Measurements from ENCODE around the gene LAMC2. TPM values are rescaled to one million over a fixed set of nuclear protein-coding genes. Genes with fewer than 3 reads are reported as not detected.
A peak's percentile ranks its signal among the peaks of the same experiment; 100 is the strongest.

Gene LAMC2
- total RNA-seq, 4 donors from 2014 or later: 2.1 to 17.4 (median 4.4) TPM

GRCh38 chr1:183205196-183205781 lies 19.2 kb downstream of the LAMC2 start:
- Histone ChIP-seq H3K27ac (peak overlapping the region in 1 of 2 donors; percentile 49), H3K27me3 (no peaks in the 10 kb centered on the region), H3K4me3 (no peak overlapping the region), H3K9me3 (no peaks in the 10 kb centered on the region), H3K4me1 (no peaks in the 10 kb centered on the region), H3K36me3 (no peaks in the 10 kb centered on the region)
- intact Hi-C loops (cut with DNase I; ENCODE audit: low total_unique reads): no loop called here
- DNase-seq: no peak
- TF ChIP-seq CTCF (IDR thresholded peaks at IDR 0.05) (no peak), POLR2A (IDR thresholded peaks at IDR 0.05) (no peak)

- no peaks in the 10 kb centered on the region for H3K9me3 ChIP-seq
- no peak for DNase-seq
- no peak overlapping the region for H3K4me3 ChIP-seq
- intact Hi-C loops (cut with DNase I; ENCODE audit: low total_unique reads): no loop called here
- no peaks in the 10 kb centered on the region for H3K36me3 ChIP-seq
- TF ChIP-seq CTCF (IDR thresholded peaks at IDR 0.05): no peak
- no peaks in the 10 kb centered on the region for H3K27me3 ChIP-seq
- H3K27ac ChIP-seq: no peak overlapping the region
- no peaks in the 10 kb centered on the region for H3K4me1 ChIP-seq
These were observed 20.6 kb downstream of the LAMC2 start for GRCh38 chr1:183206538-183207122.

- TF ChIP-seq POLR2A (IDR thresholded peaks at IDR 0.05): no peak
- TF ChIP-seq CTCF (IDR thresholded peaks at IDR 0.05): no peak
- H3K36me3 ChIP-seq: no peaks in the 10 kb centered on the region
- H3K4me1 ChIP-seq: no peaks in the 10 kb centered on the region
- DNase-seq: no peak
- no peaks in the 10 kb centered on the region for H3K9me3 ChIP-seq
- no peak overlapping the region for H3K27ac ChIP-seq
- H3K4me3 ChIP-seq: no peak overlapping the region
- H3K27me3 ChIP-seq: no peaks in the 10 kb centered on the region
- intact Hi-C loops (cut with DNase I; ENCODE audit: low total_unique reads): no loop called here
These were observed 23.6 kb downstream of the LAMC2 start for GRCh38 chr1:183209533-183210158.

- no peaks in the 10 kb centered on the region for H3K27me3 ChIP-seq
- H3K4me1 ChIP-seq: no peaks in the 10 kb centered on the region
- no peak for DNase-seq
- TF ChIP-seq POLR2A (IDR thresholded peaks at IDR 0.05): no peak
- no peak for TF ChIP-seq CTCF (IDR thresholded peaks at IDR 0.05)
- no peak overlapping the region for H3K4me3 ChIP-seq
- H3K9me3 ChIP-seq: no peaks in the 10 kb centered on the region
- no peak overlapping the region for H3K27ac ChIP-seq
- intact Hi-C loops (cut with DNase I; ENCODE audit: low total_unique reads): no loop called here
- H3K36me3 ChIP-seq: no peaks in the 10 kb centered on the region
These were observed 24.6 kb downstream of the LAMC2 start for GRCh38 chr1:183210681-183211080.

GRCh38 chr1:183212870-183213269 lies 26.8 kb downstream of the LAMC2 start:
- intact Hi-C loops (cut with DNase I; ENCODE audit: low total_unique reads): no loop called here
- no peaks in the 10 kb centered on the region for H3K36me3 ChIP-seq
- no peak for TF ChIP-seq CTCF (IDR thresholded peaks at IDR 0.05)
- no peak for TF ChIP-seq POLR2A (IDR thresholded peaks at IDR 0.05)
- H3K27ac ChIP-seq: no peak overlapping the region
- no peak overlapping the region for H3K4me3 ChIP-seq
- H3K4me1 ChIP-seq: no peaks in the 10 kb centered on the region
- H3K27me3 ChIP-seq: no peaks in the 10 kb centered on the region
- no peak for DNase-seq
- no peaks in the 10 kb centered on the region for H3K9me3 ChIP-seq
